SH-SY5Y (cell line): Measurements from ENCODE around the gene IL17F.

ENCODE experiments used
- GATA2 ChIP-seq: IDR thresholded peaks from 2 replicates; pipeline ENCODE4 v1.6.1; 2011; ENCODE audit warnings: mild to moderate bottlenecking, low read depth, low read length
- GATA3 ChIP-seq: IDR thresholded peaks from 2 replicates; pipeline ENCODE4 v1.6.1; 2011; ENCODE audit warnings: low read depth, mild to moderate bottlenecking, low read length, moderate library complexity

- TF ChIP-seq GATA3 (no peak), GATA2 (no peak)
Observed at GRCh38 chr6:52283111-52283510, 38.8 kb upstream of the IL17F start.
